Activated CD4-positive, alpha-beta T cell treated with anti-CD3 and anti-CD28 coated beads, Interleukin-2, Interleukin-4, amounts not matched to agents 100 ng/mL and 50 ng/mL, durations not matched to agents 16 hours and 8 hours (primary cell): Measurements from ENCODE around the gene MPV17L2.
"Not testable (repeated sequence)": the region's sequence is repeated elsewhere in the genome, so short reads cannot be mapped to it uniquely, and the experiment has no call there.

Experiments used
- DNase-seq: peaks from one replicate; pipeline ENCODE4 v3.0.0-alpha.2; 2020; ENCODE audit warnings: low spot score

Gene MPV17L2

GRCh38 chr19:18192673-18193387 lies at the start of gene MPV17L2:
Gene MPV17L2 (plus strand): TSS chr19:18193218. CDS start chr19:18193282, 64 bp downstream.
- peak; percentile 100 for DNase-seq

DNA sequence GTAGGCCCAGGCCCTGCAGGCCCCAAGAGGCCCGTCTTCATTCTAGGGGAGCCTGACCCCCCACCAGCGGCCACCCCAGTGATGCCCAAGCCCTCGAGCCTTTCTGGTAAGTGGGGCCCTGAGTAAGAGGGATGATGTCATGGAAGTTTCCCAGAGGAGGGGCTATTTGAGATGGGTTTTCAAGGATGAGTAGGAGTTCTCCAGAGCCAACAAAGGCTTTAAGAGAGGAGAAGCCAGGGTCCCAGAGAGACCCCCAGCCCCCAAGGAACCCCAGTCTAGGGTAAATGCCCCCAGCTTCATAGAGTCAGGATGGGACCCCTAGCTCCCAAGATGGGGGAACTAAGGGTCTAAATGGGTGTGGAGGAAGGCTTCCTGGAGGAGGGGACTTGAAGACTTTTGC lies 49.1 kb upstream of the MPV17L2 start:
- no peak for DNase-seq

- no peak for DNase-seq
Observed at GRCh38 chr19:18144361-18144760, 48.7 kb upstream of the MPV17L2 start.

DNA sequence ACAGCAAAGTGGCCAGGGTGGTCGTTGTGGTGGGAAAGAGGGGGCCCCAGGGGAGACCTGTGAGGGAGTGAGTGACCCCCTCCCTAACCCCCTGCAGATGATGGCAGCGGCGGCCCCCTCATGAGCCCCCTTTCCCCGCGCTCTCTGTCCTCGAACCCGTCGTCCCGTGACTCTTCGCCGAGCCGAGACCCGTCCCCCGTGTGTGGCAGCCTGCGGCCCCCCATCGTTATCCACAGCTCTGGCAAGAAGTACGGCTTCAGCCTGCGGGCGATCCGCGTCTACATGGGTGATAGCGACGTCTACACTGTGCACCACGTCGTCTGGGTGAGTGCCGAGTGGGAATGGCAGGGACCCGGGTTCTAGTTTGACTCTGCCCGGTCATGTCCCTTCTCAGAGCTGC lies 48.1 kb upstream of the MPV17L2 start:
- no peak for DNase-seq

DNA sequence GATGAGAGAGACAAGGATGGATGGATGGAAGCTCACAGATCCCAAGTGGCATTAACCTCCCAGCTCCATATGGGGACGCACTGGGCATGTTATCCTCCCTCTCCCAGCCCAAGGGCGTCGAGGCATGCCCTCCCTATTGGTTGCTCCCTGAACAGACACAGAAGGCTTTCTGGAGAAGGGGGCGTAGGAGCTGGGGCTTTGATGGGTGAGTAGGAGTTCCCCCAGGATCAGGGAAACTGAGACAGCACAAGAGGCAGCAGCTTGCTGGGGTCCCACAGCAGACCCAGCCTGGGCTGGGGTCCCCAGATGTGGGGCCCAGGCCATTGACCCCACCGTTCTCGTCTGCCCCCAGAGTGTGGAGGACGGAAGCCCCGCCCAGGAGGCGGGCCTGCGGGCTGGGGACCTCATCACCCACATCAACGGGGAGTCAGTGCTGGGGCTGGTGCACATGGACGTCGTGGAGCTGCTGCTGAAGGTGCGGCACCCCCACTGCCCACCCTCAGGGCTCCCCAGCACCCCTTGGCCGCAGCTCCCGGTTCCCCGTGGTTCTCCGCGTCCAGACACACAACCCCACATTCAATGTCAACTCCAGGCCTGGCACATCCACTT lies 47.5 kb upstream of the MPV17L2 start:
- DNase-seq: no peak

GRCh38 chr19:18147396-18147795 lies 45.6 kb upstream of the MPV17L2 start:
- DNase-seq: no peak

DNA sequence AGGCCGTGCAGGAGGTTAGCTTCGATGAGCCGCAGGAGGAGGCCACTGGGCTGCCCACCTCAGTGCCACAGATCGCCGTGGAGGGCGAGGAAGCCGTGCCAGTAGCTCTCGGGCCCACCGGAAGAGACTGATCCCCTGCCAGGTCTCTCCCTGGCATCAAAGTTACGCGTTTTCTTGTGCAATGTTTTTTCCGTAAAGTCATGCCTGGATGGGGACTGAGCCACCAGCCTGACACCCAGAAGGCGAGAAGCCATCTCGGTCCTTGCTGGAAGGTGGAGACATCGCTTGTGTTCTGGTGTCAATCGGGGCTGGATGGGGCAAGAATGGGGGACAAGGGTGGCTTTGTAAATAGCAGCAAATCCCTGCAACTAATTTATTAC lies 43.4 kb upstream of the MPV17L2 start:
- no peak for DNase-seq

DNA sequence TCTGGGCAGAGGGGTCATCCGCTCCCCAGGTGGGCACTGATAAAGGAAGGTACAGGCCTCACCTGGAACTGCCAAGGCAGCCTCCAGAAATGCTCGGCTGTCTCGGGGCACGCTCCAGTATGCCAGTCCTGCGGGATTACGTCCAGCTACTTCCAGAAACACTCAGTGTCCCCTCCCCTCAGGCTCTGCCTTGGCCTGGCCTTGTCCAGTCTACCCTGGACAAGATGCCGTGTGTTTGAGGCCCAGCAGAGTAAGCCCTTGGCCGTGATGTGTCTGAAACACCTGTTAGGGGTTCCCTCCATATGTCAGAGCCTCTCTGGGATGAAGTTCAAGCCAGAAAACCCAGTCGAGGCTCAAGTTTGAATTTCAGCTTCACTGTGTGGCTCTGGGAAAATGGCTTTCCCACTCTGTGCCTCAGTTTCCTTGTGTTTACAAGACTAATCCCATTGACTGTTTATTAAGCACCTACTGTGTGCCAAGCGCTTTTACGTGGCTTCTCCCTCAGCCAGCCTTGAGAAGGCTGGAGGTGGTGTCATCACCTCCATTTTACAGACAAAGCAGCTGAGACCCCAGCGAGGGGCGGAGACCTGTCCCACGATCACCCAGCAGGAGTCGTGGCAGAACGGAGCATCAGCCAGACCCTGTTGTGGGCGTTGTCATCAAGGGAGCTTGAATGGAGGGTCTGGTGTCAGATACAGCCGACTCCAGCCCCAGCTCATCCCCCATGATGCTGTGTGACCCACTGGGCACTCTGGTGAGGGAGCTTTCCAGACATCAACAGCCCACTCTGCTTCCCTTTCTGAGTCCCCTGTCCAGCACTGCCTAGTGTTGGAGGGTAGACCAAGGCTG lies 42.0 kb upstream of the MPV17L2 start:
- DNase-seq: no peak

DNA sequence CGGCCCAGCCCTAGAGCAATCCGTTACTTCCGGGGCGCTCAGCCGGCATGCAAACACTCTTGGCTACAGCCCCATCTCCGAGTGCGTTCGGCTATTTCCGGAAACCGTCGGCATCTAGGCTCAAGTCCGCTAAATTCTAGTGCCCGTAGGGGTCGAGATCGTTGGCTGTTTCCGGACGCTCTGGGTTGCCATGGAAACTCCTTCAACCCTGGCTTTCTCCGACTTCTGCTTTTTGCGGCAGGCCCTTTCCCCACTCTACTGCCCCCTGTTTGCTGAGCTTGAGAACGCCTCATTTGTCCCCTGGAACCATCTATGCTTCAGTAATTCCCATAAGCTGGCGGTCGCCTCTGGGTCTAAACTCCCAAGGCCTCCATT lies 40.6 kb upstream of the MPV17L2 start:
- DNase-seq: peak; percentile 99

DNA sequence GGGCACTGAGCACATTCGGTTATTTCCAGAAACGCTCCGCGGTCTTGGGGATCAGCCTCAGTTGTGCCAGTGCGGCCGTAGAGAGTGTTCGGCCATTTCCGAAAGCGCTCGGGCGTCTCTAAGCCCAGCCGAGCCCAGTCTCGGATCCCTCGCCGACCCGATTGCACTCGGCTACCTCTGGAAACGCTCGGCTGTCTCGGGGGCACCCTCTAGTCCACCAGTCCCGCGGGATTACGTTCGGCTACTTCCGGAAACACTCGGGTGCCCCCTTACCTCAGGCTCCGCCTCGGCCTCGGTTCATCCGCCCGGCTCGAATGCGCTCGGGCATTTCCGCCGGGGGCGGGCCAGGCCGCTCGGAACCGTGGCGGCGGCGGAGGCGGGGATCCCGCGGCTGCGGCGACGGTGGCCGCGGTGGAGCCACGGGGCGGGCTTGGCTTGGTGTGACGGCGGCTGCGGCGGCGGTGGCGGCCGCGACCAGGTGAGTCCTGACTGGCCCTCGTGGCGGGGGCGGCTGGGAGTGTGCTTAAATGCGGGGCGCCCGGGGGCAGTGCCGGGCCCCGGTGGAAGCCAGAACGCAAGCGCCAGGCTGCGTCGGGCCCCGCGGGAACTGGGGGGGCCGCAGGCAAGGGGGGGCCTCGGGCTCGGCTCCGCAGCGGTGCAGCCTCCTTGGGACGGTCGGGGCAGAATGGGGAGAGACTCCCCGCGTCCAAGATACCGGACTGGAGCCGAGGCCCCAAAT lies 40.0 kb upstream of the MPV17L2 start, which contains the start of gene PIK3R2:
Gene PIK3R2 (plus strand): TSS at position 347 of the 739 bp plus-strand sequence. CDS start 2,717 bp downstream, outside the sequence.
- peak; percentile 100 for DNase-seq

DNA sequence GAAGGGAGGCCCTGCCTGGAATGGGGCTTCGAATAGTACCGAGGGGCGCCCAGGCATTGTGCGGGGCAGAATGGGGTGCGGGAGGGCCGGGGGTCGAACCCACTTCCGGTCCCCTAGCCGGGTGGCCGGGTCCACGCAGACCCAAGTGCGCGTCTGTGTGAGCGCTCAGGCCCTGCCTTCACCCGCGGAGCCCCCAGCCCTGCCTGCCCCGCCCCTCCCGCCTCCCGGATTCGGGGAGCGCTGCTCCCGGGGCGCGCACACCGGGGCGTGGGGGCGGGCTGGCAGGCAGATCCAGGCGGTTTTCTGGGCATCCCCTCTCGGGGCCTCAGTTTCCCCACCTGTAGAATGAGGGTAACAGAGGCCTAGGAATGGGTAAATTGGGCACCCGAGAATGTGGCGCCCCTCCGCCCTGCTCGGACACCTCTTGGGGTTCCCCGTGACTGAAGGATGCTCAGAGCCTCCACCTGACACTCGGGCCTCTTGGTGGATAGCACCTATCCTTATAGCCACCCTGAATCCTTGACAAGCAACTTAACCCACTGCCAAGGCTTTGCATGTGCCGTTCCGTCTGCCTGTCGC lies 39.4 kb upstream of the MPV17L2 start:
- no peak for DNase-seq

GRCh38 chr19:18155095-18156087 lies 37.6 kb upstream of the MPV17L2 start:
- no peak for DNase-seq

DNA sequence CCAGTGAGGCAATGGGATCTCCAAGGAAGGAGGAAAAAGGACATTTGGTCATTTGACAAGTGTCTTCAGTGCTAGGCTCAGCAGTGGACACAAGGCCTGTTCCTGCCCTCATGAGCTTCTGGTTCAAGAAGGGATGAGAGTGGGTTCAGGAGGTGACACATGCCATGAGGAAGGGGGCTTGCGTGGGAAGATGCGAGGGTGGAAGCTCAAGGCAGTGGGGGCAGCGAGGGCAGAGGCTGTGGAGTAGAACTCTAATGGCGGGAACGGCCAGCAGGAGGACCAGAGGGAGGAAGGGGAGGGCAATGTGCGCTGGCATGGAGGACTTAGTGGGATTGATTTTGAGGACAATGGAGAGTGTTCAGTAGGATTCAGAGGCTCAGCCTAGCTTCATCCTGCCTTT lies 36.8 kb upstream of the MPV17L2 start:
- DNase-seq: no peak

DNA sequence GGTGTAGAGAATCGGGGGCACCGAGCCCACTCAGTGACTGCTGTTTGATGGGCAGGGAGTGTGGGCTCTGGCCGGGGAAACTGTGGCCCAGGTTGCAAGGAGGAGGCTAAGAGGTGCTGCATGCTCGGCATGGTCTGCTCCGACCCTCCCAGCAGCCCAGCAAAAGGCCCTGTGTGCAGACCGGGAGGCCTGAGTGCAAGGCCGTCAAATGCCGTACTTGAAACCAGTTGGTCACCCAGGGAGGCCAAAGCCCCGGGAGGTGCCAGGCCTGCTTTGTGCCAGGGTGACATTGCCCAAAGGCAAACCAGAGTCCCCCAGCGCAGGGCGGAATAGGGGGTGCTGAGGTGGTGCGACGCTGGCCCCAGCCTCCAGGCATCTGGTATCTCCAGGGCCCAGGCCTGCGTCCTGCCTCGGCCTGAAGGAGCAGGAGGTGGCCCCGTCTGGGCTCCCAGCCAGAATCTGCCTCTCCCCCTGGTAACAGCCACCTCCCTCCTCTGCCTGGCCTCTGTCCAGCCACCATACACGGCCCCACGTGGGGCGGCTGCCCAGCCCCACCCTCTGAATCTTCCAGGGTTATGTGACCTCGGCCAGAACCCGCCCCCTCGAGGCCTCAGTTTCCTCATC lies 36.1 kb upstream of the MPV17L2 start:
- no peak for DNase-seq

GRCh38 chr19:18157465-18158063 lies 35.5 kb upstream of the MPV17L2 start:
- DNase-seq: no peak

DNA sequence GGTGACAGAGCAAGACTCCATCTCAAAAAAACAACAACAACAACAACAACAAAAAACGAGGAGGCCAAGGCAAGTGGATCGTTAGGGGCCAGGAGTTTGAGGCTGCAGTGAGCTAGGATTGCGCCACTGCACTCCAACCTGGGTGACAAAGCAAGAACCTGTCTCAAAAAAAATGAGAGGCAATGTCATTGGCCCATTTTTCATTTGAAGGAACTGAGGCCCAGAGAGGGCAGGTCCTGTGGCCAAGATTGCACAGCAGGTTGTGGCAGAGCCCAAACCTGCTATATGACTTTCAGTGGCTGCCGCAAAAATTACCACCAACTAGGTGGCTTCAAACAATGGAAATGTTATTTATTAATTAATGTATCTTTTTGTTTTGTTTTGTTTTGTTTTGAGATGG lies 34.6 kb upstream of the MPV17L2 start:
- DNase-seq: no peak

GRCh38 chr19:18159059-18159616 lies 33.9 kb upstream of the MPV17L2 start:
- not testable (repeated sequence) for DNase-seq

GRCh38 chr19:18159810-18160209 lies 33.2 kb upstream of the MPV17L2 start:
- no peak for DNase-seq

- DNase-seq: no peak
Observed at GRCh38 chr19:18160493-18160970, 32.5 kb upstream of the MPV17L2 start.
